ENCODE results near the gene P2RX2.

Gene P2RX2

GRCh38 chr12:132583736-132584135 is 34.8 kb upstream of the P2RX2 start:
- peaks cover 84% of the 10 kb centered on the region for H3K27me3 ChIP-seq (ENCODE audit: control insufficient read depth, insufficient read depth, low read length)
- H3K9me3 ChIP-seq (ENCODE audit: control insufficient read depth, insufficient read depth, low read depth, low read length): no peaks in the 10 kb centered on the region
- H3K4me1 ChIP-seq (ENCODE audit: control insufficient read depth, insufficient read depth, low read length): no peaks in the 10 kb centered on the region; the same call in 1 of the 2 replicates
- no peak overlapping the region for H3K27ac ChIP-seq (ENCODE audit: low read depth, low read length)
- peak overlapping the region; percentile 54 for H3K4me3 ChIP-seq (ENCODE audit: low read depth, low read length)
- H3K36me3 ChIP-seq (ENCODE audit: control insufficient read depth, insufficient read depth, low read length): peaks cover 3% of the 10 kb centered on the region
- H3K9ac ChIP-seq (ENCODE audit: low read length): no peak overlapping the region

- peaks cover 3% of the 10 kb centered on the region for H3K36me3 ChIP-seq (ENCODE audit: control insufficient read depth, insufficient read depth, low read length)
- H3K9me3 ChIP-seq (ENCODE audit: control insufficient read depth, insufficient read depth, low read depth, low read length): no peaks in the 10 kb centered on the region
- H3K9ac ChIP-seq (ENCODE audit: low read length): no peak overlapping the region
- H3K4me3 ChIP-seq (ENCODE audit: low read depth, low read length): no peak overlapping the region
- H3K27ac ChIP-seq (ENCODE audit: low read depth, low read length): no peak overlapping the region
- H3K27me3 ChIP-seq (ENCODE audit: control insufficient read depth, insufficient read depth, low read length): peaks cover 91% of the 10 kb centered on the region
- no peaks in the 10 kb centered on the region; the same call in 1 of the 2 replicates for H3K4me1 ChIP-seq (ENCODE audit: control insufficient read depth, insufficient read depth, low read length)
Measured at GRCh38 chr12:132584429-132584828, 34.1 kb upstream of the P2RX2 start.

GRCh38 chr12:132585177-132585576 is 33.4 kb upstream of the P2RX2 start:
- Histone ChIP-seq H3K4me3 (ENCODE audit: low read depth, low read length) (no peak overlapping the region), H3K9ac (ENCODE audit: low read length) (no peak overlapping the region), H3K27me3 (ENCODE audit: control insufficient read depth, insufficient read depth, low read length) (peaks cover 98% of the 10 kb centered on the region), H3K27ac (ENCODE audit: low read depth, low read length) (no peak overlapping the region), H3K36me3 (ENCODE audit: control insufficient read depth, insufficient read depth, low read length) (peaks cover 3% of the 10 kb centered on the region), H3K4me1 (ENCODE audit: control insufficient read depth, insufficient read depth, low read length) (no peaks in the 10 kb centered on the region; the same call in 1 of the 2 replicates), H3K9me3 (ENCODE audit: control insufficient read depth, insufficient read depth, low read depth, low read length) (no peaks in the 10 kb centered on the region)

GRCh38 chr12:132586929-132587328 is 31.6 kb upstream of the P2RX2 start:
- no peak overlapping the region for H3K27ac ChIP-seq (ENCODE audit: low read depth, low read length)
- no peaks in the 10 kb centered on the region for H3K9me3 ChIP-seq (ENCODE audit: control insufficient read depth, insufficient read depth, low read depth, low read length)
- no peaks in the 10 kb centered on the region for H3K36me3 ChIP-seq (ENCODE audit: control insufficient read depth, insufficient read depth, low read length)
- peaks cover 96% of the 10 kb centered on the region for H3K27me3 ChIP-seq (ENCODE audit: control insufficient read depth, insufficient read depth, low read length)
- no peak overlapping the region for H3K4me3 ChIP-seq (ENCODE audit: low read depth, low read length)
- H3K9ac ChIP-seq (ENCODE audit: low read length): no peak overlapping the region
- H3K4me1 ChIP-seq (ENCODE audit: control insufficient read depth, insufficient read depth, low read length): no peaks in the 10 kb centered on the region; the same call in 1 of the 2 replicates

GRCh38 chr12:132587781-132588180 is 30.8 kb upstream of the P2RX2 start:
- Histone ChIP-seq H3K27ac (ENCODE audit: low read depth, low read length) (no peak overlapping the region), H3K27me3 (ENCODE audit: control insufficient read depth, insufficient read depth, low read length) (peaks cover 96% of the 10 kb centered on the region)

GRCh38 chr12:132588319-132588718 is 30.3 kb upstream of the P2RX2 start:
- H3K27me3 ChIP-seq (ENCODE audit: control insufficient read depth, insufficient read depth, low read length): peaks cover 96% of the 10 kb centered on the region
- H3K9ac ChIP-seq (ENCODE audit: low read length): no peak overlapping the region
- H3K36me3 ChIP-seq (ENCODE audit: control insufficient read depth, insufficient read depth, low read length): no peaks in the 10 kb centered on the region
- H3K4me3 ChIP-seq (ENCODE audit: low read depth, low read length): no peak overlapping the region
- H3K27ac ChIP-seq (ENCODE audit: low read depth, low read length): no peak overlapping the region
- H3K4me1 ChIP-seq (ENCODE audit: control insufficient read depth, insufficient read depth, low read length): no peaks in the 10 kb centered on the region; the same call in 1 of the 2 replicates
- no peaks in the 10 kb centered on the region for H3K9me3 ChIP-seq (ENCODE audit: control insufficient read depth, insufficient read depth, low read depth, low read length)

More at GRCh38 chr12:132587781-132588180, 30.8 kb upstream of the P2RX2 start:
- Histone ChIP-seq H3K9ac (ENCODE audit: low read length) (no peak overlapping the region), H3K9me3 (ENCODE audit: control insufficient read depth, insufficient read depth, low read depth, low read length) (no peaks in the 10 kb centered on the region), H3K4me3 (ENCODE audit: low read depth, low read length) (no peak overlapping the region), H3K4me1 (ENCODE audit: control insufficient read depth, insufficient read depth, low read length) (no peaks in the 10 kb centered on the region; the same call in 1 of the 2 replicates), H3K36me3 (ENCODE audit: control insufficient read depth, insufficient read depth, low read length) (no peaks in the 10 kb centered on the region)

GRCh38 chr12:132588821-132589669 is 29.5 kb upstream of the P2RX2 start:
- Histone ChIP-seq H3K4me3 (ENCODE audit: low read depth, low read length) (no peak overlapping the region), H3K27me3 (ENCODE audit: control insufficient read depth, insufficient read depth, low read length) (peaks cover 97% of the 10 kb centered on the region), H3K36me3 (ENCODE audit: control insufficient read depth, insufficient read depth, low read length) (no peaks in the 10 kb centered on the region), H3K27ac (ENCODE audit: low read depth, low read length) (no peak overlapping the region), H3K9ac (ENCODE audit: low read length) (no peak overlapping the region), H3K4me1 (ENCODE audit: control insufficient read depth, insufficient read depth, low read length) (no peaks in the 10 kb centered on the region; the same call in 1 of the 2 replicates), H3K9me3 (ENCODE audit: control insufficient read depth, insufficient read depth, low read depth, low read length) (no peaks in the 10 kb centered on the region)

GRCh38 chr12:132591107-132591935 is 27.3 kb upstream of the P2RX2 start:
- peaks cover 3% of the 10 kb centered on the region for H3K4me1 ChIP-seq (ENCODE audit: control insufficient read depth, insufficient read depth, low read length)
- no peaks in the 10 kb centered on the region for H3K9me3 ChIP-seq (ENCODE audit: control insufficient read depth, insufficient read depth, low read depth, low read length)
- H3K36me3 ChIP-seq (ENCODE audit: control insufficient read depth, insufficient read depth, low read length): no peaks in the 10 kb centered on the region
- no peak overlapping the region for H3K27ac ChIP-seq (ENCODE audit: low read depth, low read length)
- H3K9ac ChIP-seq (ENCODE audit: low read length): no peak overlapping the region
- H3K27me3 ChIP-seq (ENCODE audit: control insufficient read depth, insufficient read depth, low read length): peaks cover 93% of the 10 kb centered on the region
- H3K4me3 ChIP-seq (ENCODE audit: low read depth, low read length): no peak overlapping the region

GRCh38 chr12:132592282-132592970 is 26.1 kb upstream of the P2RX2 start:
- H3K27me3 ChIP-seq (ENCODE audit: control insufficient read depth, insufficient read depth, low read length): peaks cover 92% of the 10 kb centered on the region
- no peak overlapping the region for H3K27ac ChIP-seq (ENCODE audit: low read depth, low read length)
- H3K36me3 ChIP-seq (ENCODE audit: control insufficient read depth, insufficient read depth, low read length): no peaks in the 10 kb centered on the region

GRCh38 chr12:132593071-132593470 is 25.5 kb upstream of the P2RX2 start:
- Histone ChIP-seq H3K4me3 (ENCODE audit: low read depth, low read length) (no peak overlapping the region), H3K9me3 (ENCODE audit: control insufficient read depth, insufficient read depth, low read depth, low read length) (no peaks in the 10 kb centered on the region), H3K9ac (ENCODE audit: low read length) (no peak overlapping the region), H3K27ac (ENCODE audit: low read depth, low read length) (no peak overlapping the region), H3K4me1 (ENCODE audit: control insufficient read depth, insufficient read depth, low read length) (peaks cover 3% of the 10 kb centered on the region), H3K36me3 (ENCODE audit: control insufficient read depth, insufficient read depth, low read length) (no peaks in the 10 kb centered on the region), H3K27me3 (ENCODE audit: control insufficient read depth, insufficient read depth, low read length) (peaks cover 88% of the 10 kb centered on the region)

More at GRCh38 chr12:132592282-132592970, 26.1 kb upstream of the P2RX2 start:
- H3K9me3 ChIP-seq (ENCODE audit: control insufficient read depth, insufficient read depth, low read depth, low read length): no peaks in the 10 kb centered on the region
- no peak overlapping the region for H3K9ac ChIP-seq (ENCODE audit: low read length)
- no peak overlapping the region for H3K4me3 ChIP-seq (ENCODE audit: low read depth, low read length)
- peaks cover 3% of the 10 kb centered on the region for H3K4me1 ChIP-seq (ENCODE audit: control insufficient read depth, insufficient read depth, low read length)

Measured in HUES6 (cell line).